ENCODE measurements around the gene ORAI3. TPM values are rescaled to one million over a fixed set of nuclear protein-coding genes. Genes with fewer than 3 reads are reported as not detected.

ORAI3 gene
- 36.4 and 49.0 TPM in 2 replicates for total RNA-seq

DNA sequence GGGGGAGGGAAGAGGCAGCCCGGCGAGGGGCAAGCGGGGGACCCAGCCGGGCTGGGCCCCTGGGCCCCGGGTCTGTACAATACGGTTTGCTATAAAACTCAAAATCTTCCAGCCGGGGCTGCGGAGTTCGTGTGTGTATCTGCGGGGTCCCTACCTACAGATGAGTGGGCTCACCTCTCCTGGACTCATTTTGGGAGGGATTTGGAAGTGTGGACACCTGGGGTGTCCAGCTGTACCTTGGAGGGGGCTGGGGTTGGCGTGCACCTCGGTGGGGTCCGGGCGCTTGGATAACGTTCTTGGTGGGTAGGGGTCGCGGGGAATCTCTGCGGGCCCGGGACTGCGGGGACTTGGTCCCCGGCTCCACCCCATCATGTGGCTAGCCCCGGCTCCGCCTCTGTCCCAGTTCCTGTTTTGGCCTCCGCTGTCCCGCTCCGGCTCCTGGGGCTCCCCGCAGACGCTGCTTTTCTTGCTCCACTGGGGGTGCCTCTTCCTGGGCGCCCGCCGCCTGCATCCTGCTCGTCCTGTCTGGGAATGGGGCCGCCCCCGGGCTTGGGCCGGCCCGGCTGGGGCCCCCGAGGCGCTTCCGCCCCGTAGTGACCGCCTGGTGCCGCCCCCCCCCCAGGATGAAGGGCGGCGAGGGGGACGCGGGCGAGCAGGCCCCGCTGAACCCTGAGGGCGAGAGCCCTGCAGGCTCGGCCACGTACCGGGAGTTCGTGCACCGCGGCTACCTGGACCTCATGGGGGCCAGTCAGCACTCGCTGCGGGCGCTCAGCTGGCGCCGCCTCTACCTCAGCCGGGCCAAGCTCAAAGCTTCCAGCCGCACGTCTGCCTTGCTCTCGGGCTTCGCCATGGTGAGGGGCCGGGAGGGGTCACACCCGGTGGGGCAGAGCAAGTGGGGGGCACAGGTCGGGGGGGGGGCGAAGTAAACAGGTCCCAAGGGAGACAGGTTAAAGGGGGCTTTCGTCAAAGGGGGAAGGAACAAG lies at the start of gene ORAI3:
ORAI3 (plus strand) TSS at position 402 of the 983 bp plus-strand sequence; CDS start at position 624, 222 bp downstream.

DNA sequence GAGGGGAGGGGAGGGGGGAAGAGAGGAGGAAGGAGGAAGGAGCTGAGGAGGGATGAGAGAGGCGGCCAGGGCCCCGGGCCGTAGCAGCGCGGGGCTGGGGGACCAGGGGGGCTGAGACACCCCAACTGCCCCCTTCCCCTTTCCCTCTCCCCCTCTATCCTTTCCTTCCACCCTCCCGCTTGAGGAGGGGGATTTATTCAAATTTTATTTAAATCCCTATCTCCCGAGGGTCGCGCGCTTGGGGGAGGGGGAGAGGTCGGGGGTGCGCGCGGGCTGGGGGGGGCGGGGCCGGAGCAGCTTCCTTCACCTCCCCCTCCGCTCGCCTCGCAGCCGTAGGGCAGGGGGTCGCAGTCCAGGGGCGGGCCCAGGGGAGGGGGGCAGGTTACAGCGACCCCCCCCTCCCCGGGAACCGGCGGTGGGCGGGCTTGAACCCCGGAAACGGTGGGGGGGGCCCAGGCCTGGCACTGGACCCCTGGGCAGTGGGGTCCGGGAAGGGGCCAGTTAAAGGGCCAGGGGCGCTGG lies 25.3 kb upstream of the ORAI3 start, which contains the start of gene FBXL19:
FBXL19 (plus strand) TSS at position 19 of the 522 bp plus-strand sequence. CDS start 2,183 bp downstream, outside the sequence.

DNA sequence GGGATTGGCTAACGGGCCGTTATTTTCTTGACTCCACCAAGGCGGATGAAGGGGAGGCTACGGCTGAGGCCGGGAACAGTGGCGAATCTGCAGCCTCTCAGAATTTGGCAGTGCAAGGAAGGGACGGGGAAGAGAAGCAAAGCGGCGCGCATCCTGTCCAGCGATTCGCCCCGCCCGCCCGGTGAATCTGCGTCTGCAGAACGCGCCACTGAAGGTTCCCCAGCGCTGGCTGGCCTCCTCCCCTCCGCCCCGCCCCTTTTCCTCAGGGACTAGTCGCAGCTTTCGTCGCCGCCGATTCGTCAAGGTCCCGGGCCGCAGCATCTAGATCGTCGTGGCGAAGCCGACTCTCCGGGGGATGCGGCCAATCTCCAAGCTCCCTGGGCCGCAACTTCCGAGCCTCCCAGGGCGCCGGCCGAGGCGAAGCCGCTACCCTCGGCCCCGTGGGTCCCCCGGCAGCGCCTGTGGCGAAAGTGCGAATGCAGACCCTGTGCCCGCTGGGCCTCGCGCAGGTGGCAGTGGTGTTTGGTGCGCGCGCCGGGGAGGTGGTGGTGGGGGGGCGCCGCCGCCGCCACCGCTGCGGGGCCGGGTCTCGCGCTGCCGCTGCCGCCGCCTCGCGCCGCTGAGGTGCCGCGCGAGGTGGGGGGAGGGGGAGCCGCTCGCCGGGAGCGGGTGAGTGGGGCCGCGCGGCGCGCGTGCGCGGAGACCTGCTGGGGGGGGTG lies 8.7 kb downstream of the ORAI3 start, which contains the start of gene SETD1A:
SETD1A (plus strand) TSS at position 299 of the 719 bp plus-strand sequence. CDS start 978 bp downstream, outside the sequence.

DNA sequence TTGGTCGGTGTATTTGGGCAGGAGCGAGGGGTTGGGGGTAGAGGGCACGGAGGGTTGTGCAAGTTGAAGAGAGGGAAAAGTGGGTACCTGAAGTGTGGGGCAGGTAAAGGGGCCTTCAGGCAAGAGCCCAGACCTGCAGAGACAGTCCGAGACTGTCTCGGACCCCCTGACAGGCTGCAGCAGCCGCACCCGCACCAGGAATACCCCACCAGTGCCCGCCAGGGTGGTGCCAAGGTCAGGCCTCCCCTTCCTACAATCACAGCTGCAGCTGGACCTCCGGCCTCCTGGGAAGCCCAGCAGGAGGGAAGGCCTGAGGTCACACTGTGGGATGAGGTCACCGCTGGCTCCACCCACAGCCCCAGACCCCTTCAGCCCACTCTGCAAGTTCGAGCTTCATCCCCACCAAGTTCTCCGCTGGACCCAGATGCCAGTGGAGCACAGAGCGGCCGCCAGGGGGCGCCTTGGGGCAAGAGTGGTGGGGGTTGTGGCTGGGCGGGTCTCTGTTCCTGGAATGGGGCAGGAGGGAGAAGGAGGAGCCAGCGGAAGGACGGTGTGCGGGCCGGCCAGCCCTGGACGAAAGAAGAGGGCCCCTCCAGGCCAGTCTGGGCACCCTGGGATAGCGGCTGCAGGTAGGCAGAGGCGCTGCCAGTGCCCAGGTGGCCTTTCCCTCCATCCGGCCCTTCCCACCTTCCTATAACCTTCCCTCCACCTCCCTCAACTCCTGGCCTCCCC lies 36.0 kb downstream of the ORAI3 start, which contains the start of gene HSD3B7:
HSD3B7 (plus strand) TSS at position 539 of the 732 bp plus-strand sequence. CDS start 452 bp downstream, outside the sequence.

Other genes starting within 250 kb of the ORAI3 start
- gene SRCAP, start 249.9 kb upstream of the ORAI3 start, total RNA-seq, result 19.3 and 48.8 TPM in 2 replicates
- 16.4 and 20.8 TPM in 2 replicates for gene PHKG2, start 200.6 kb upstream of the ORAI3 start, total RNA-seq
- 1.2 and 1.4 TPM in 2 replicates for gene CFAP119, start 187.0 kb upstream of the ORAI3 start, total RNA-seq
- gene RNF40, start 186.7 kb upstream of the ORAI3 start, total RNA-seq, result 63.5 and 93.2 TPM in 2 replicates
- 6.8 and 10.7 TPM in 2 replicates for gene ZNF629, start 161.9 kb upstream of the ORAI3 start, total RNA-seq
- gene BCL7C, start 55.0 kb upstream of the ORAI3 start, total RNA-seq, result 25.5 and 26.6 TPM in 2 replicates
- 2.7 and 4.4 TPM in 2 replicates for gene CTF1, start 52.5 kb upstream of the ORAI3 start, total RNA-seq
- gene FBXL19, start 25.5 kb upstream of the ORAI3 start, total RNA-seq, result 25.2 and 25.5 TPM in 2 replicates
- 1.8 and 4.9 TPM in 2 replicates for gene SETD1A, start 8.7 kb downstream of the ORAI3 start, total RNA-seq
- gene HSD3B7, start 36.1 kb downstream of the ORAI3 start, total RNA-seq, result 11.6 and 13.4 TPM in 2 replicates
- gene STX1B, start 61.6 kb downstream of the ORAI3 start, total RNA-seq, result 0.59 and 2.8 TPM in 2 replicates
- 23.2 and 29.7 TPM in 2 replicates for gene STX4, start 84.5 kb downstream of the ORAI3 start, total RNA-seq
- gene ZNF668, start 125.2 kb downstream of the ORAI3 start, total RNA-seq, result 8.3 and 9.8 TPM in 2 replicates
- 9.5 and 16.3 TPM in 2 replicates for gene ZNF646, start 125.4 kb downstream of the ORAI3 start, total RNA-seq
- gene PRSS53, start 139.9 kb downstream of the ORAI3 start, total RNA-seq, result 3.6 and 9.6 TPM in 2 replicates
- gene VKORC1, start 145.7 kb downstream of the ORAI3 start, total RNA-seq, result 163 and 273 TPM in 2 replicates
- gene BCKDK, start 159.3 kb downstream of the ORAI3 start, total RNA-seq, result 19.3 and 33.3 TPM in 2 replicates
- gene KAT8, start 168.6 kb downstream of the ORAI3 start, total RNA-seq, result 31.5 and 32.1 TPM in 2 replicates
- gene PRSS8, start 186.7 kb downstream of the ORAI3 start, total RNA-seq, result not detected in 2 replicates
- 0.30 TPM in 1 of 2 replicates, not detected in the other for gene PRSS36, start 201.0 kb downstream of the ORAI3 start, total RNA-seq
- 45.7 and 65.8 TPM in 2 replicates for gene FUS, start 231.1 kb downstream of the ORAI3 start, total RNA-seq

Data from smooth muscle cell of the umbilical artery (primary cell).